COLO829 (cell line): Measurements from ENCODE around the gene NTRK1.

Experiments used
- DNase-seq: peaks from one replicate; pipeline ENCODE4 v3.0.0; 2012; ENCODE audit warnings: low spot score

The NTRK1 gene

DNA sequence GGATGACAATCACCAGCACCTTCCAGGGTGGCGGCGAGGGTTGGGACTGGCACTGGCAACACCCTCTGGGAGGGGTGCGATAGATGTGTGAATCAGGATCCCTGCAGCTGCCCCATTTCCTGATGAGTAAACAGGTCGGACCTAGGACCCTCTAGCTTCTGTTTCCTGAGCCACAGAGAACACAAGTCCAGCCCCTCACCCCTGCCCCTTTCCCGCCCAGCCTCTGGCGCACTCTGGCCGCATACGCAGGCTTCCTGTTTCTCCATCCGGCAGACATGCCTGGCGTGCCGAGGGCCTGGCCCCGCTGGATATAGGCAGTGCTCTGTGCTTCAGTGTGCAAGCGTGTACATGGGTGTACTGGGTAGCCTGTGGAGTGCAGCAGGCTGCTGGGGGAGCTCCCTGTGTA is 37.5 kb downstream of the NTRK1 start:
- no peak for DNase-seq

- DNase-seq: no peak
Measured at GRCh38 chr1:156898971-156899664, 38.5 kb downstream of the NTRK1 start.

GRCh38 chr1:156899956-156900718 is 39.5 kb downstream of the NTRK1 start:
- no peak for DNase-seq

DNA sequence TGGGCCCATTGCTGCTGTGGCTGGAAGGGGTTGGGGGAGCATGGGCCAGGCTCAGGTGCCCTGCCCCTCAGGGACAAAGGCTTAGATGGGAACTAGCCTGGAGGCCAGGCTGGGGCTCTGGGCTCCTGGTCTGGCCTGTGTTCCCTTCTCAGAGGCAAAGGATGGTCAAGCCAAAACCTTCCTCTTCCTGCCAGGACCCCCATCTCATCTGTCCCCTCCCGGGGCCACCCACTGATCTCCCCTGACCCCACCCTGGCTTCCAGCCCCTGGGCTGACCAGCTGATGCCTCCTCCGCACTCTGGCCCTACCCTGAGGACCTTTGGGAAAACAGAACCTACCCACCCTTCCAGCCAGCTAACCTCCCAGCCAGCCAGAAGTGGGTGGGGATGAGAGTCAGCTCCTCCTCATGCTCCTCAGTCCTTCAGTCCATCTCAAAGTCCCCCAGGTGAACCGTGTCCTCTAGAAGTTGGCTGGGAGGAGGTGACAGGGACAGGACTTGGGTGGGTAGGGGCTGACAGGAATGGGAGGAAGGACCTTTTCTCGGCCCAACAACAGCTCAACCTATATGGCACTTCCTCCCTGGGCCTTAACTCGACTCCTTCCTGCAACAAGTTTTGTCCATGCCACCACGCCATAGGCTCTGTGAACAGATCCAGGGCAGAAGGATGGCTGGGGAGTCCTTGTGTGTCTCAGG is 40.4 kb downstream of the NTRK1 start:
- no peak for DNase-seq

- no peak for DNase-seq
Measured at GRCh38 chr1:156901590-156901900, 40.9 kb downstream of the NTRK1 start.

DNA sequence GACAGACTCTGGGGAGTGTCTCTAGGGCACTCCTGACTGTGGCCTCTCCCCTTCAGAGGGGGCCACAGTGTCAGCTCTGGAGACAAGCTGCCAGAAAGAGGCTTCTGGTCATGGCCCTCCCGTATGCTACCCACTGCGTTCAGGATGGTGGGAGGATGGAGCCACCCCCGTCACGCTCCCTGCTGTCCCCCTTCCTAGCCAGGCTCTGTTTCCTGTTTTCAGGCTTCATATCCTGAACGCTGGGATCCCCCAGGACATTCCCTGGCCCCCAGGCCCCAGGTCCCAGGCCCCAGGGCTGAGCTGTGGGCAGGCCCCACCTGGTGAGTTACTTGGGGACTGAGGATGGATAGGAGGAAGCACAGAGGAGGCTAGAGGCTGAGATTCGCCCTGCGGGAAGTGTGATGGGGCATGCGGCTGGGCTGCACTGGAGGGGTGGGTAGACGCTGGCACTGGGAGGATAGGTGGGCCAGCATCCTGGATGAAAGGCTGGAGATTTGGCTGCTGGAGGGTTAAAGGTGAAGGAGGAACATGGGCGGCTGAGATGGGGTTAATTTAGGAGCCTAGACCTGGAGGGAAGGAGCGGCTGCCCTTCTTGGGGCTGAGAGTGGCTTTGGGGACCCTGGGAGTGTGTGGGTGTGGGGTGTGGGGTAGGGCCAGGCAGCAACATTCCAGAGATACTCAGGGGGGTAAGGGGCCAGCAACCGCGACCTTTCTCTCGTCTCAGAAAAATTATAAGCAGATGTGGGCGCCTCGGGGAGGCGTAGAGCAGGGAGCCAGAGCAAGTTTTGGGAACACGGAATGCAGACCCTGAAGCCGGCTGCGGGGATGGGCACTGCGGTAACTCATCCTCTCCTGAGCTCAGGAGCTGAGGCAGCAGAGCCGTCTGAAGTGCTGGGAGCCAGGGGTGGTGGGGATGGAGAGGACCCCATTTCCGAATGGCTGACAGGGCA is 41.6 kb downstream of the NTRK1 start:
- no peak for DNase-seq

GRCh38 chr1:156903328-156904091 is 42.8 kb downstream of the NTRK1 start:
- no peak for DNase-seq

- no peak for DNase-seq
Measured at GRCh38 chr1:156904187-156904959, 43.7 kb downstream of the NTRK1 start.

- no peak for DNase-seq
Measured at GRCh38 chr1:156905176-156905575, 44.5 kb downstream of the NTRK1 start.

DNA sequence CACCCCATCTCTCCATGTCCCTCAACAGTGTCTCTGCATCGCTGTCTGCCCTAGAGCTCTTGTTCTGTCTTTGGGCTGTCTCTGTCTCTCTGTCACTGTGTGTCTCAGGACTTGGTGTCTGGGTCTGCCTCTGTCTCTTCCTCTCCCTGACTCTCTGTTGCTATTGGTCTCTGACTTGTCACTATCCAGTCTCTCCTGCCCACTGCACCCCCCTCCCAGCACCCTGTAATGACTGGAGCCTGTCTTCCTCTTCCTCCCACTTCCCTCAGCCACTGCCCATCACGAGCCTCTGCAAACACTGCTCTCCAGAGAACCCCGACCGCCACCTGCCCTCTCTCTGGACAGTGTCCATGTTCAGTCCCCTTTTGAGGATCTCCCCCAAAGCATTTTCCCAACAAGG is 45.0 kb downstream of the NTRK1 start:
- DNase-seq: no peak

GRCh38 chr1:156906206-156906906 is 45.7 kb downstream of the NTRK1 start:
- DNase-seq: no peak

DNA sequence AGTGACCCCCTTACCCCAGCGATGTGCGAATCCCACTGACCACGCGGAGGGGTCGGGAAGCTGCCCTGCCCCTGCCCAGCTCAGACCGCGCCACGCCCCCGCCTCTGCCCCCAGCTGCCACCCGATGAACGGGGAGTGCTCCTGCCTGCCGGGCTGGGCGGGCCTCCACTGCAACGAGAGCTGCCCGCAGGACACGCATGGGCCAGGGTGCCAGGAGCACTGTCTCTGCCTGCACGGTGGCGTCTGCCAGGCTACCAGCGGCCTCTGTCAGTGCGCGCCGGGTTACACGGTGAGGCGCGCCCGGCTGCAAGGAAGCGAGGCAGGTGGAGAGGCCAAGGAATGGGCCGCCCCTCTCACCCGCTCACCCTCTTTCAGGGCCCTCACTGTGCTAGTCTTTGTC is 47.9 kb downstream of the NTRK1 start:
- DNase-seq: no peak

DNA sequence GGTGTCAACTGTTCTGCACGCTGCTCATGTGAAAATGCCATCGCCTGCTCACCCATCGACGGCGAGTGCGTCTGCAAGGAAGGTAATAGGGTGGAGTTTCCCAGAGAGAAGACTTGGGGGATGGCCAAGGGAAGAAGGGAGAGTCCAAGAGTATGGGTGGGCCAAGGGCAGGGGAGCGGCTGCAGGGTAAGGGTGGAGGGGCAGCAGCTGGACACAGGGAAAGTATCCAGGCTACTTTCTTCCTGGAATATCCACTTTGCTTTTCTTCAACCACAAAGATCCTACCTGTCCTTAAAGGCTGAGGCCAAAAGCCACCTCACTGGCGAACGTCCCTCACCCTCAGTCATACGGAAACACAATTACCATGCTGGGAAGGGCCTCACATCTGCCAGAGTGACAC is 48.3 kb downstream of the NTRK1 start:
- no peak for DNase-seq

GRCh38 chr1:156909671-156910070 is 49.0 kb downstream of the NTRK1 start:
- no peak for DNase-seq

- DNase-seq: no peak
Measured at GRCh38 chr1:156910309-156910782, 49.7 kb downstream of the NTRK1 start.

GRCh38 chr1:156911577-156912298 is 51.1 kb downstream of the NTRK1 start:
- DNase-seq: no peak

- DNase-seq: no peak
Measured at GRCh38 chr1:156912310-156912709, 51.6 kb downstream of the NTRK1 start.

DNA sequence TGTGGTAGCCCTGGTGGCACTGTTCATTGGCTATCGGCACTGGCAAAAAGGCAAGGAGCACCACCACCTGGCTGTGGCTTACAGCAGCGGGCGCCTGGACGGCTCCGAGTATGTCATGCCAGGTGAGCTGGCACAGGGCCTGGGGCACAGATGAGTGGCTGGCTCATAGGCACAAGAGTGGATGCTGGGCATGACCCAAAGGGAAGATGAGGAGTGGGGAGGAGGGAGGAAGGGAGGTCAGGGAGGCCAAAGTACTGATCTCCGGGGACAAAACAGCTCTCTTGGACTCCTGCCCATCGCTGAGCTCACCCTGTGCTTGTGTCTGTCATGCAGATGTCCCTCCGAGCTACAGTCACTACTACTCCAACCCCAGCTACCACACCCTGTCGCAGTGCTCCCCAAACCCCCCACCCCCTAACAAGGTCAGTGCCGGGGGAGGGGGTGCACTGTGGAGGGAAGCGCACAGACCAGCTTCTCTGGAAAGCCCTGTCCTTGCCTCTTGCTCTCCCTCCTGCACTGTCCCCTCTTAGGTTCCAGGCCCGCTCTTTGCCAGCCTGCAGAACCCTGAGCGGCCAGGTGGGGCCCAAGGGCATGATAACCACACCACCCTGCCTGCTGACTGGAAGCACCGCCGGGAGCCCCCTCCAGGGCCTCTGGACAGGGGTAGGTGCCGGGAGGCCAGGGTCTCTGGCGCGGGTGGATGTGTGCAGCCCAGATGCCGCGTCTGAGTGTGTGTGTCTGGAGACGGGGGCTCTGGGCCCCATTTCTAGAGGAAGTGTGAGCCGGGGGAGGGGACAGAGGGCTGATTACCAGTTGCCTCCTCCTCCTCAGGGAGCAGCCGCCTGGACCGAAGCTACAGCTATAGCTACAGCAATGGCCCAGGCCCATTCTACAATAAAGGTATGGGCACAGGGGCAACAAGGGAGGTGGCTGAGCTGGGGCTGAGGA is 52.5 kb downstream of the NTRK1 start:
- no peak for DNase-seq
